EH (cell line): ENCODE data around the gene LRBA.

ENCODE experiments used
- DNase-seq: peaks from one replicate; pipeline ENCODE4 v3.0.0-alpha.2; 2015; ENCODE audit warnings: low read depth

The LRBA gene

GRCh38 chr4:150366487-150366999 is 648.5 kb downstream of the LRBA start:
- no peak for DNase-seq

- DNase-seq = peak; percentile 6
Observed at GRCh38 chr4:150363721-150364688, 651.1 kb downstream of the LRBA start.

GRCh38 chr4:150358691-150359090 is 656.4 kb downstream of the LRBA start:
- no peak for DNase-seq

- DNase-seq = no peak
Observed at GRCh38 chr4:150357829-150358228, 657.3 kb downstream of the LRBA start.

GRCh38 chr4:150355858-150356455 is 659.1 kb downstream of the LRBA start:
- no peak for DNase-seq

- no peak for DNase-seq
Observed at GRCh38 chr4:150355418-150355817, 659.7 kb downstream of the LRBA start.

GRCh38 chr4:150354214-150354796 is 660.8 kb downstream of the LRBA start:
- peak; percentile 9 for DNase-seq

GRCh38 chr4:150348079-150348478 is 667.0 kb downstream of the LRBA start:
- DNase-seq = peak; percentile 82

- DNase-seq = no peak
Observed at GRCh38 chr4:150345207-150345744, 669.8 kb downstream of the LRBA start.

- no peak for DNase-seq
Observed at GRCh38 chr4:150343796-150344195, 671.3 kb downstream of the LRBA start.

GRCh38 chr4:150342945-150343344 is 672.1 kb downstream of the LRBA start:
- no peak for DNase-seq

- peak; percentile 90 for DNase-seq
Observed at GRCh38 chr4:150337734-150338133, 677.4 kb downstream of the LRBA start.

GRCh38 chr4:150336676-150337412 is 678.2 kb downstream of the LRBA start:
- DNase-seq = no peak

GRCh38 chr4:150332961-150333360 is 682.1 kb downstream of the LRBA start:
- DNase-seq = no peak

- DNase-seq = peak; percentile 17
Observed at GRCh38 chr4:150332086-150332485, 683.0 kb downstream of the LRBA start.

- no peak for DNase-seq
Observed at GRCh38 chr4:150329373-150329772, 685.7 kb downstream of the LRBA start.

GRCh38 chr4:150328496-150328895 is 686.6 kb downstream of the LRBA start:
- no peak for DNase-seq

- DNase-seq = no peak
Observed at GRCh38 chr4:150327262-150327780, 687.8 kb downstream of the LRBA start.

GRCh38 chr4:150325872-150326271 is 689.2 kb downstream of the LRBA start:
- no peak for DNase-seq

GRCh38 chr4:150323406-150324325 is 691.4 kb downstream of the LRBA start:
- peak; percentile 40 for DNase-seq
